A673 (cell line): ENCODE results near the gene HPS1.

Experiments used
- CTCF ChIP-seq: fragments of 300-800, 200-600 bp; sonication (generic); conservative IDR thresholded peaks from 2 replicates; pipeline ENCODE4 v1.5.1; 2017; ENCODE audit warnings: low read depth, mild to moderate bottlenecking, antibody characterized with exemption, low read length, moderate library complexity, mixed read lengths
- EZH2 ChIP-seq: fragments of 200-600 bp; sonication (generic); IDR thresholded peaks from 2 replicates; pipeline ENCODE4 v1.6.1; 2017; ENCODE audit warnings: borderline replicate concordance, low read depth, mild to moderate bottlenecking, mixed read lengths, antibody characterized with exemption, low read length; ENCODE audit not compliant: poor library complexity, severe bottlenecking

GRCh38 chr10:98461500-98461842, 14.7 kb upstream of the HPS1 start:
- TF ChIP-seq CTCF (no peak), EZH2 (no peak)
